ENCODE data around the gene PHACTR1. TPM values are rescaled to one million over a fixed set of nuclear protein-coding genes. Genes with fewer than 3 reads are reported as not detected.

PHACTR1 gene
- total and polyA plus RNA-seq, 8 donors: 1.4 to 12.4 (median 9.3) TPM

DNA sequence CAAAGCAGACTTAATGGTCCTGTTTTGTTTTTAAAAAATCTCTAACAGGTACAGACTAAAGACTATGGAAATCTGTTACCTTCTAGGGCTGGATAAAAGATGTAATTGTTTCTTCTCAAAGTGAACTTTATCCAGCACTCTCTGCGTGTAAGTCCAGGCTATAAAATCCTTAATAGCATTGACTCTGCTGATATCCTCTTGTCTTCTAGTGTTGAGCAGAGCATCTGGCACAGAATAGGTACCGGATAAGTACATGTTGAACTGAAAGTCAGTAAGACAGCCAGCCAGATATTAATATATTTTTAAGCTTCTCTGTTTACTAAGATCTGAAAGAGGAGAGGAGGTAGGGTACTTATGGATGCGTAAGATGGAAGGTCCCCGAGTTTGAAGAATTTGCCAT is 349.5 kb downstream of the PHACTR1 start:
- no peak for FAIRE-seq
- TF ChIP-seq CTCF (IDR thresholded peaks at IDR 0.05): no peak
- Histone ChIP-seq H3K9me3 (no peaks in the 10 kb centered on the region), H3K27me3 (no peaks in the 10 kb centered on the region), H3K27ac (no peak overlapping the region), H3K4me1 (no peaks in the 10 kb centered on the region), H3K4me3 (no peak overlapping the region), H3K36me3 (no peaks in the 10 kb centered on the region)
- ATAC-seq: no peak
- intact Hi-C loops (cut with DNase I): no loop called here
- no peak for DNase-seq
- 91 to 93% methylated on average over 4 of the region's 4 CpGs for WGBS, 2 donors

DNA sequence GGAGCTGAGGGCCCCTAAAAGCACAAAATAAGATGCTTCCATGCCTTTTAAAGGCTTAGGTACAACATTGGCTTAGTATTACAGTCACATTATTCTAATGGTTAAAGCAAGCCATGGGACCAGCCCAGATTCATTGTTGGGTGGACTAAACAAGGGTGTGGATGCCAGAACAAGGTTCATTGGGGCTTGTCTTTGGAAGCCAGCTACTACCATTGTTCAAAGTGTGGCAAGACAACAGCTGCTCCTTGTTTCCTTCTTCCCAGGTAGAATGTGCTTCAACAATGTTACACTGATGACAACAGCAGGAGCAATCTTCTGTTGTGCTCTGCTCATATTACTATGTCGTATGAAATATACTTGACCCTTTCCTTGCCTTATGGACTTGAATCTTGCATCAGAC is 350.3 kb downstream of the PHACTR1 start:
- Histone ChIP-seq H3K27me3 (no peaks in the 10 kb centered on the region), H3K4me3 (no peak overlapping the region), H3K27ac (no peak overlapping the region), H3K36me3 (no peaks in the 10 kb centered on the region), H3K9me3 (no peaks in the 10 kb centered on the region), H3K4me1 (no peaks in the 10 kb centered on the region)
- intact Hi-C loops (cut with DNase I): no loop called here
- 43 to 53% methylated on average over 1 of the region's 1 CpG for WGBS, 2 donors
- TF ChIP-seq CTCF (IDR thresholded peaks at IDR 0.05): no peak
- ATAC-seq (peak; percentile 37 to 76 (median 47)), DNase-seq (peak in 1 of 6 donors; percentile 17), FAIRE-seq (no peak)

GRCh38 chr6:13068586-13069210 is 352.1 kb downstream of the PHACTR1 start:
- DNase-seq (no peak), ATAC-seq (no peak), FAIRE-seq (no peak)
- intact Hi-C loops (cut with DNase I): no loop called here
- Histone ChIP-seq H3K27ac (no peak overlapping the region), H3K4me1 (peaks cover 0 to 1% (median 0%) of the 10 kb centered on the region in 3 donors), H3K9me3 (no peaks in the 10 kb centered on the region), H3K4me3 (no peak overlapping the region), H3K27me3 (no peaks in the 10 kb centered on the region), H3K36me3 (no peaks in the 10 kb centered on the region)
- TF ChIP-seq CTCF (IDR thresholded peaks at IDR 0.05): no peak
- 87 to 89% methylated on average over 12 of the region's 12 CpGs for WGBS, 2 donors

DNA sequence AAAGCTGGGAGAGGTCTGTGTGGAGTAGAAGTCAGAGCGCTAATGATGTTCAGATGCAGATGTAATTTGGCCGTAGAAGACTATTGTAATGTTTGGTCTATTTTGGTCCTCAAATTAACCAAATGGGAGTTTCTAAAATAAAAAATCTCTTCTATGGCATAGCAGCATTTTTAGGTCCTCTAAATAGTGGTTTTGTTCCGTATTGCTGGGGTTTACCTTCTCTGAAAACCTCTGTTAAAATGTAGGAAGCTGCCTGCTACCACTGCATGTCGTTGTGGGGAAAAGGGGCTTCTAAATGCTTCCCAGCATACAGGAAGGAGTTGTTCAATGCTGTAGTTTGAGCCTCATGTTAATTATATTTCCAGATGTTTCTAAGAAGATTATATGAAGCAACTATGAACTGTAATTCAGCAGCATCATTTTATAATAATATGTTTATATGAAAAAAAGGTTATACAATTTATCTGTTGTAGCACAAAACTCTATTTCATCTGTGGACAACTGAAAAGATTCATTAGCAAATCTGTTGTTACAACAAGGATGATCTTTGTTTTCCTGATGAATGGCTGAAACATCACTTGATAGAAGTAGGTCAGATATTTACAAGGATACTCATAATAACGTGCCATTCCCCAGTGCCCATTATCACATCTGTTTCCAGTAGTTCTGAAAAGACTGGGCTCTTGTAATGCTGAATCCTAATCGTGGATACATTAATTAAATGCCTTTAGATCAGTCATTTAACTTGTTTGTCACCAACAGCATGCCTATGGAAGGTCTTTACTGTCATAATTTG is 355.2 kb downstream of the PHACTR1 start:
- ATAC-seq (no peak), FAIRE-seq (no peak), DNase-seq (no peak)
- Histone ChIP-seq H3K4me3 (no peak overlapping the region), H3K9me3 (no peaks in the 10 kb centered on the region), H3K36me3 (no peaks in the 10 kb centered on the region), H3K4me1 (peaks cover 3 to 13% (median 10%) of the 10 kb centered on the region in 3 donors), H3K27ac (no peak overlapping the region), H3K27me3 (no peaks in the 10 kb centered on the region)
- TF ChIP-seq CTCF (IDR thresholded peaks at IDR 0.05): no peak
- intact Hi-C loops (cut with DNase I): no loop called here
- 72 to 74% methylated on average over 6 of the region's 6 CpGs for WGBS, 2 donors

All from pancreas (tissue), 10 donors.